IPS-20b (cell line): ENCODE data around the gene ENO2.
A peak's percentile ranks its signal among the peaks of the same experiment; 100 is the strongest.

ENCODE experiments used
- H3K27ac ChIP-seq: one replicate; pipeline ENCODE4 v1.5.1; 2013; ENCODE audit warnings: low read length
- H3K27me3 ChIP-seq: 2 replicates; pipeline ENCODE4 v1.6.1; 2013; ENCODE audit warnings: mild to moderate bottlenecking, low read length, inconsistent platforms; ENCODE audit not compliant: insufficient read depth
- H3K36me3 ChIP-seq: 2 replicates; pipeline ENCODE4 v1.6.1; 2013; ENCODE audit warnings: low read depth, mild to moderate bottlenecking, inconsistent platforms, low read length, moderate library complexity; ENCODE audit not compliant: insufficient read depth
- H3K4me1 ChIP-seq: 2 replicates; pipeline ENCODE4 v1.6.1; 2013; ENCODE audit warnings: mild to moderate bottlenecking, control low read depth, inconsistent platforms, low read length, moderate library complexity; ENCODE audit not compliant: insufficient read depth
- H3K4me3 ChIP-seq: 2 replicates; pipeline ENCODE4 v1.5.1; 2013; ENCODE audit warnings: mild to moderate bottlenecking, low read length, inconsistent platforms
- H3K9ac ChIP-seq: 2 replicates; pipeline ENCODE4 v1.6.1; 2013; ENCODE audit warnings: low read depth, mild to moderate bottlenecking, inconsistent platforms, low read length, moderate library complexity
- H3K9me3 ChIP-seq: 2 replicates; pipeline ENCODE4 v1.6.1; 2013; ENCODE audit warnings: mild to moderate bottlenecking, low read depth, low read length, inconsistent platforms; ENCODE audit not compliant: insufficient read depth

The ENO2 gene

DNA sequence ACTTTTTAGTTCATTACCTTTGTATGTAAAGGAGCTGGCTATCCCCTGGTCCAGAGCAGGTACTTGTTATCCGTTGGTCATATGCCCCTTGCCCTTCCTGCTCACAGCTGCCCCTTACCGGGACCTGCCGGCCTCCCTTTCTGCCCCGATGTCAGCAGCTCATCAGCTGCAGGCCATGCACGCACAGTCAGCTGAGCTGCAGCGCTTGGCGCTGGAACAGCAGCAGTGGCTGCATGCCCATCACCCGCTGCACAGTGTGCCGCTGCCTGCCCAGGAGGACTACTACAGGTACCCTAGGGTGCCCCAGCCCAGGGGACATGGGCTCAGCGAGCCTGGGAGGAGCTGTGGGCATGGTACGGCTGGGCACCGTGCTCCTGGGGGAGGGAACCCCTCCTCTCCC is 26.9 kb downstream of the ENO2 start:
- Histone ChIP-seq H3K9me3 (no peaks in the 10 kb centered on the region), H3K4me1 (peaks cover 16% of the 10 kb centered on the region), H3K9ac (no peak overlapping the region), H3K36me3 (peaks cover 32% of the 10 kb centered on the region), H3K27me3 (no peaks in the 10 kb centered on the region), H3K4me3 (no peak overlapping the region), H3K27ac (no peak overlapping the region)

DNA sequence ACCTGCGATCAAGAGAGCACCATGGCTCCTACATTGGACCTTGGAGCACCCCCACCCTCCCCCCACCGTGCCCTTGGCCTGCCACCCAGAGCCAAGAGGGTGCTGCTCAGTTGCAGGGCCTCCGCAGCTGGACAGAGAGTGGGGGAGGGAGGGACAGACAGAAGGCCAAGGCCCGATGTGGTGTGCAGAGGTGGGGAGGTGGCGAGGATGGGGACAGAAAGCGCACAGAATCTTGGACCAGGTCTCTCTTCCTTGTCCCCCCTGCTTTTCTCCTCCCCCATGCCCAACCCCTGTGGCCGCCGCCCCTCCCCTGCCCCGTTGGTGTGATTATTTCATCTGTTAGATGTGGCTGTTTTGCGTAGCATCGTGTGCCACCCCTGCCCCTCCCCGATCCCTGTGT is 27.4 kb downstream of the ENO2 start:
- H3K27me3 ChIP-seq = no peaks in the 10 kb centered on the region

DNA sequence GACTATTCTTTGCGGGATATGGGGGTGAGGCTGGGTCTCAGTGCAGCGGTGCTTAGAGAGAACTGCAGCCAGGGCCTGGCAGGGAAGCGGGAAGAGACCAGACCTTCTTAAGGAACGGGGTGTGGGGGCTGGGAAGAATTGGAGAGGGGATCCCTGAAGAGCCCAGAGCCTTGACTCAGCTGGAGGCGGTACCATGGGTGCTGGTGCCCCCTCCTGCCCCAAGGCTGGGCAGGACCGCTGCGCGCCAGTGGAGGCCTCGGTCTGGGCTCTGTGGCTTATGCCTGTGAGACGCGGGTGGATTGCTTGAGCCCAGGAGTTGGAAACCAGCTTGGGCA is 27.9 kb downstream of the ENO2 start:
- Histone ChIP-seq H3K9ac (peak overlapping the region; percentile 96; the same call in 1 of the 2 replicates), H3K4me1 (peaks cover 21% of the 10 kb centered on the region), H3K27ac (no peak overlapping the region)

More for the DNA sequence above, 27.4 kb downstream of the ENO2 start:
- H3K9me3 ChIP-seq = no peaks in the 10 kb centered on the region
- H3K9ac ChIP-seq = no peak overlapping the region
- H3K27ac ChIP-seq = no peak overlapping the region
- peaks cover 17% of the 10 kb centered on the region for H3K4me1 ChIP-seq
- peaks cover 32% of the 10 kb centered on the region for H3K36me3 ChIP-seq
- H3K4me3 ChIP-seq = no peak overlapping the region

DNA sequence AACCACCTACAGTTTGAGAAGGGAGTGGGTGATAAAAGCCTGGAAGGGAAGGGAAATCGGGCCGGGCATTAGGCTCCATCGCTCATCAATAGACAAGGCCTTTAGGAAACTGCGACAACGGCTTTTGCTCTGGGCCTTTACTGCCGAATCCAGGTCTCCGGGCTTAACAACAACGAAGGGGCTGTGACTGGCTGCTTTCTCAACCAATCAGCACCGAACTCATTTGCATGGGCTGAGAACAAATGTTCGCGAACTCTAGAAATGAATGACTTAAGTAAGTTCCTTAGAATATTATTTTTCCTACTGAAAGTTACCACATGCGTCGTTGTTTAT is 29.0 kb downstream of the ENO2 start:
- H3K4me3 ChIP-seq = peak overlapping the region; percentile 91; the same call in 1 of the 2 replicates
- peaks cover 18% of the 10 kb centered on the region for H3K4me1 ChIP-seq
- H3K27ac ChIP-seq = peak overlapping the region; percentile 45
- H3K36me3 ChIP-seq = peaks cover 32% of the 10 kb centered on the region
- no peaks in the 10 kb centered on the region for H3K9me3 ChIP-seq
- no peaks in the 10 kb centered on the region for H3K27me3 ChIP-seq
- peak overlapping the region; percentile 96 for H3K9ac ChIP-seq

More for the DNA sequence above, 27.9 kb downstream of the ENO2 start:
- H3K9me3 ChIP-seq = no peaks in the 10 kb centered on the region
- no peaks in the 10 kb centered on the region for H3K27me3 ChIP-seq
- peaks cover 32% of the 10 kb centered on the region for H3K36me3 ChIP-seq
- H3K4me3 ChIP-seq = no peak overlapping the region

DNA sequence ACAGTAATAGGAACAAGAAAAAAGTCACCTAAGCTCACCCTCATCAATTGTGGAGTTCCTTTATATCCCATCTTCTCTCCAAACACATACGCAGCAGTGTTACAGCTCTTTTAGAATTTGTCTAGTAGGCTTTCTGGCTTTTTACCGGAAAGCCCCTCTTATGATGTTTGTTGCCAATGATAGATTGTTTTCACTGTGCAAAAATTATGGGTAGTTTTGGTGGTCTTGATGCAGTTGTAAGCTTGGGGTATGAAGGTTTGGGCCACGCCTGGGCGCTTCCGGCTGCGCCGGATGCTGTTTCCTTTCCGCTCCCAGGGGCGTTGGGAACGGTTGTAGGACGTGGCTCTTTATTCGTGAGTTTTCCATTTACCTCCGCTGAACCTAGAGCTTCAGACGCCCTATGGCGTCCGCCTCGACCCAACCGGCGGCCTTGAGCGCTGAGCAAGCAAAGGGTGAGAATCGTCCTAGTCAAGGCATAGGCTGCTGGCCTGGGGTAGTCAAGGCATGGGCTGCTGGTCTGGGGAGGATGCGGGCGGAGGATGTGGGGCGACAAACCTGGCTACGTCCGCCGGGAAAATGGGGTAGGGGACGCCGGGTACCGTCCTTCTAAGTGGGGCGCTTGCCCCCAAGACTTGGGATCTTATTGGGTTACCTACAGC is 29.5 kb downstream of the ENO2 start, which contains the start of the genes C12orf57 and RNU7-1:
Gene C12orf57 (plus strand): TSS at position 301 of the 659 bp plus-strand sequence. CDS start 100 bp downstream, at position 401.
Gene RNU7-1 (plus strand): TSS at position 95 of the 659 bp plus-strand sequence.
- Histone ChIP-seq H3K36me3 (peaks cover 27% of the 10 kb centered on the region), H3K4me1 (peaks cover 17% of the 10 kb centered on the region), H3K9ac (peak within 1 kb of the TSS; percentile 96), H3K27ac (peak within 1 kb of the TSS; percentile 92), H3K9me3 (no peaks in the 10 kb centered on the region), H3K27me3 (no peaks in the 10 kb centered on the region), H3K4me3 (peak within 1 kb of the TSS; percentile 91)

DNA sequence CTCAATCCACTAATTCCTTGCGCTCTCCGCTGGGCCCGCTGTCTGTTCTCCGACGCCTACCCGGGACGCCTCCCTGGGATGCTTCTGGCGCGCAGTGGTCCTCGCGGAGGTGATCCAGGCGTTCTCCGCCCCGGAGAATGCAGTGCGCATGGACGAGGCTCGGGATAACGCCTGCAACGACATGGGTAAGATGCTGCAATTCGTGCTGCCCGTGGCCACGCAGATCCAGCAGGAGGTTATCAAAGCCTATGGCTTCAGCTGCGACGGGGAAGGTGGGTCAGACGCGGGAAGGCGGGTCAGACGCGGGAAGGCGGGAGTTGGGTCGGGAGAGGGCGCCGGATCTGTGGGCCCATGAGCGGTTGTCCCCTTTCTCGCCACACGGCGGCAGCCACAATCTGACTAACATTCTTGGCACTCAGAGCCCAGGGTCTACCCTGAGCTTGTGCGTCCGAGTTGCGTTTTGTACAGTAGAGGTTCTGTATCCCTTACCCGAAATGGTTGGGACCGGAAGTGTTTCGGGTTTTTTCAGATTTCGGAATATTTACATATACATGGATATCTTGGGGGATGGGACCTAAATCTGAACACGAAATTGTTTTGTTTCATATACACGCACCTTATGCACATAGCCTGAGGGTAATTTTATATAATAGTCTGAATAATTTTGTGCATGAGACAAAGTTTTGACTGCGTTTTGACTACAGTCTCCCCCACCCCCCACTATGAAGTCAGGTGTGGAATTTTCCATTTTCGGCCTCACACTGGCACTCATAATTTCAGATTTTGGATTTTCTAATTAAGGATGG is 30.2 kb downstream of the ENO2 start:
- Histone ChIP-seq H3K36me3 (peaks cover 20% of the 10 kb centered on the region), H3K9ac (peak overlapping the region; percentile 96), H3K27me3 (no peaks in the 10 kb centered on the region), H3K4me1 (peaks cover 17% of the 10 kb centered on the region), H3K4me3 (peak overlapping the region; percentile 91), H3K9me3 (no peaks in the 10 kb centered on the region), H3K27ac (peak overlapping the region; percentile 92)

DNA sequence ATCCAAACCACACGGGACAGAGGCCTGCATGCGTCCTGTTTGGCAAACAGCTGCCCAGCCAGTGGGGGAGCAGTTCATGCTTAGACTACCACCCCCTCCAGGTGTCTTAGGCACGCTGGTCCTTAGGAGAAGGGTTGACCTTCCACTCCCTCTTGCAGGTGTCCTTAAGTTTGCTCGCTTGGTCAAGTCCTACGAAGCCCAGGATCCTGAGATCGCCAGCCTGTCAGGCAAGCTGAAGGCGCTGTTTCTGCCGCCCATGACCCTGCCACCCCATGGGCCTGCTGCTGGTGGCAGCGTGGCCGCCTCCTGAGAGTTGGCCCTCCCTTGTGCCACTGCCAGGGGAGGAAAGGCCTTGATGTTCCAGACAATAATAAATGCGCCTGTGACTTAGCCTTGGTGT is 31.2 kb downstream of the ENO2 start:
- H3K27me3 ChIP-seq = no peaks in the 10 kb centered on the region
- peak overlapping the region; percentile 71; the same call in 1 of the 2 replicates for H3K9ac ChIP-seq
- peaks cover 17% of the 10 kb centered on the region for H3K4me1 ChIP-seq
- peaks cover 12% of the 10 kb centered on the region for H3K36me3 ChIP-seq
- H3K9me3 ChIP-seq = no peaks in the 10 kb centered on the region
- peak overlapping the region; percentile 91 for H3K4me3 ChIP-seq
- no peak overlapping the region for H3K27ac ChIP-seq

DNA sequence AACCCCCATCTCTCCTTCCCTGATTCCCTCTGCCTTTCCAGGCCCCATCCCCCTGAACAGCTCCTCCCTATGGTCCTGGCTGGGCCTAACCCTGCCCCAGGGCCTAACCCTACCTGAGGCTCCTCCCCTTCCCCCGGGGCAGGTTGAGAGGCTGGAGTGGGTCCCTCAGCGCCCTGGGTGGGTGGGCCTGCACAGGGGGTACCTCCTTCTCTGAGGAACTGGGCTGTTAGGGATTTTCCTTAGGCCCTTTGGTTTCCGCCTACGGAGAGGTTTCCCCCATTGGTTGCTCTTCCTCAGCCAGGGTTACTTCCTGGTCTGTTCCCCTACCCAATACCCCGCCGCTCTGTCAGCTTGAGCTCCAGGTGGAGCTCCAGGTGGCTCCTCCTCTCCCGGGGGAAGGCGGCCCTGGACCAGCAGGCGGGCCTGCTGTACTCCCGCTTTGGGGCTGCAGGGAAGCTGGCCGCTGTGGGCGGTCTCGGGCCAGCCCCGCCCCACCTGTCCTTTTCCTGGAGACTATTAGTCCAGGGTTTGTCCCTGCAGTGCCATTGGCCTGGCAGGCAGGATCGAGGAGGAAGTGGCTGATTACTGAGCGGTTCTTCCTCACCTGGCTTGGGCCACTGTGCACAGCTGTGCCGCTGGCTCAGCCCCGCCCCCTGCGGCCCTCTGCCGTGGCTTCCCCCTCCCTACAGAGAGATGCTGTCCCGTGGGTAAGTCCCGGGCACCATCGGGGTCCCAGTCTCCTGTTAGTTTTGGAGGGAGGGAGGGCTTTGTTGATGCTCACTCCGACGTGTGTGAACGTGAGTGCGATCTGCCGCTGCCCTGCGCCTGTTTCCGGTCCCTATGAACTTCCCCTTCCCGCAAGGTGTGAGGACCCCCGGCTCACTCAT is 31.9 kb downstream of the ENO2 start:
- Histone ChIP-seq H3K27ac (peak overlapping the region; percentile 16), H3K4me1 (peaks cover 17% of the 10 kb centered on the region), H3K9ac (peak overlapping the region; percentile 71; the same call in 1 of the 2 replicates), H3K9me3 (no peaks in the 10 kb centered on the region), H3K27me3 (no peaks in the 10 kb centered on the region), H3K36me3 (peaks cover 5% of the 10 kb centered on the region), H3K4me3 (peak overlapping the region; percentile 91)

DNA sequence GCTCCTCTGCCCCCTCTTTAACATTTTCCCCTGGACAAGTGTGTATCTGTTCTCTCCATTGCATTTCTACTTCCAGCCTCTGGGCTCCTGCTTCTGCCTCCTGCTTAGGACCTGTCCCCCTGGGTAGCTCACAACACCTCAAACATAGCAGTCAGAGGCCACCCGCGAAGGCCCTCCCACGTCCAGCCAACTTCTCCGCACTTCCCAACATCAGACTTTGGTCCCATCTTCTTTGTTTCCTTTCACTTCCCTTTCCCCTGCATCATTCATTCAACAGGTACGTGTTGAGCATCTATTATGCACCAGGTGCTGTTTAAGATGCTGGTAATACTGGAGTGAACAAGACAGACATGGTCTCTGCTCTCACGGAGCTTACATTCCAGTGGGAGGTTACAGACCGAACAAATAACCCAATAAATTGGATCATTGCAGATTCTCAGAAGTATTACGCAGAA is 32.6 kb downstream of the ENO2 start:
- H3K27ac ChIP-seq = peak overlapping the region; percentile 16
- peak overlapping the region; percentile 71; the same call in 1 of the 2 replicates for H3K9ac ChIP-seq

DNA sequence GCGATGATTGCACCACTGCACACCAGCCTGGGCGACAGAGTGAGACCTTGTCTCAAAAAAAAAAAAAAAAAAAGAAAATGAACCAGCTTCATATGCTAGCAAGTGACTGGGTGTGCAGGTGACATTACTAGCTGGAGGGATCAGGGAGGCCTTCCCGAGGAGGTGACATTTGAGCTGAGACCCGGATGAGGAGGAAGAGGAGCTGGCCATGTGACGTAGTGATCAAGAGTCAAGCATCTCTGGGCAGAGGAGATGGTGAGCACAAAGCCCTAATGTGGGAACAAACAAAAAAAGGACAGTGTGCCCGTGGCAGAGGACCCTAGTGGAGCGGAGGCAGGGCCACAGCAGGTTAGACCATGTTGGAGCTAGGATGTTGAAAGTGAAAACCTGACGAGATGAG is 33.2 kb downstream of the ENO2 start:
- Histone ChIP-seq H3K36me3 (no peaks in the 10 kb centered on the region), H3K27ac (no peak overlapping the region), H3K27me3 (no peaks in the 10 kb centered on the region), H3K9me3 (no peaks in the 10 kb centered on the region), H3K4me1 (peaks cover 17% of the 10 kb centered on the region), H3K4me3 (no peak overlapping the region), H3K9ac (no peak overlapping the region)

More for the DNA sequence above, 32.6 kb downstream of the ENO2 start:
- H3K36me3 ChIP-seq = no peaks in the 10 kb centered on the region
- peak overlapping the region; percentile 91 for H3K4me3 ChIP-seq
- H3K4me1 ChIP-seq = peaks cover 17% of the 10 kb centered on the region
- no peaks in the 10 kb centered on the region for H3K27me3 ChIP-seq
- no peaks in the 10 kb centered on the region for H3K9me3 ChIP-seq

DNA sequence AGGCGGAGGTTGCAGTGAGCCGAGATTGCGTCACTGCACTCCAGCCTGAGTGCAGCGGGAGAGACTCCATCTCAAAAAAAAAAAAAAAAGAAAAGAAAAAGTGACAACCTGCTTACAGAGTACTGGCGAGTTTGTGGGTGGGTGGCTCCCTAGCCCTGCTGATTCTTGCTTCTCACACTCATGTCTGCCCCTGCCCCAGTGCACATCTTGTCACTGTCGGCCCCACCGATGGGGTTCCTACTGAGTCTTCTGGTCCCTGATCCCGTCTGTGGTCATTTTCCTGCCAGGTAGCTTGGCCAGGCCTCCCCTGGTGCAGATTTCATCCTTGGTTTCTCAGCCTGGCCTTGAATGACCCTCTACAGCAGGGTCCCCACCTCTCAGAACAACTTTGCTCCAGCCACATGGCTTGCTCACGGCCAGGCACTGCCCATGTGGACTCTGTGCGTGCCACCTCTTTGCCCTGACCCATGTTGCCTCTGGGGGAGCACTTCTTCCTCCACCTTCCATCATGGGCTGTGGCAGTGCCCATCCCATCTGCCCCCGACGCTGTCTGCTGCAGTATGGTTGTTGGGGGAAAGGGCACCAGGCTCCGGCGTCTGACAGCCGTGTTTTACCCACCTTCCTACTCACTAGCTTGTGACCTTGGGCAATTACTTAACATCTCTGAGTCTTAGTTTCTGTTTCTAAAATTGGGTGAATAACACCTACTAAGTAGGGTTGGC is 34.7 kb downstream of the ENO2 start:
- no peak overlapping the region for H3K27ac ChIP-seq
- no peak overlapping the region for H3K9ac ChIP-seq
- H3K9me3 ChIP-seq = no peaks in the 10 kb centered on the region
- peaks cover 19% of the 10 kb centered on the region for H3K4me1 ChIP-seq
- H3K27me3 ChIP-seq = no peaks in the 10 kb centered on the region
- H3K36me3 ChIP-seq = no peaks in the 10 kb centered on the region
- H3K4me3 ChIP-seq = no peak overlapping the region
